ENCODE results near the gene IMMP2L.

- no peak for TF ChIP-seq TCF7L2 (IDR thresholded peaks at IDR 0.05; ENCODE audit: low read depth, low read length)
- TF ChIP-seq, protein P1, sequence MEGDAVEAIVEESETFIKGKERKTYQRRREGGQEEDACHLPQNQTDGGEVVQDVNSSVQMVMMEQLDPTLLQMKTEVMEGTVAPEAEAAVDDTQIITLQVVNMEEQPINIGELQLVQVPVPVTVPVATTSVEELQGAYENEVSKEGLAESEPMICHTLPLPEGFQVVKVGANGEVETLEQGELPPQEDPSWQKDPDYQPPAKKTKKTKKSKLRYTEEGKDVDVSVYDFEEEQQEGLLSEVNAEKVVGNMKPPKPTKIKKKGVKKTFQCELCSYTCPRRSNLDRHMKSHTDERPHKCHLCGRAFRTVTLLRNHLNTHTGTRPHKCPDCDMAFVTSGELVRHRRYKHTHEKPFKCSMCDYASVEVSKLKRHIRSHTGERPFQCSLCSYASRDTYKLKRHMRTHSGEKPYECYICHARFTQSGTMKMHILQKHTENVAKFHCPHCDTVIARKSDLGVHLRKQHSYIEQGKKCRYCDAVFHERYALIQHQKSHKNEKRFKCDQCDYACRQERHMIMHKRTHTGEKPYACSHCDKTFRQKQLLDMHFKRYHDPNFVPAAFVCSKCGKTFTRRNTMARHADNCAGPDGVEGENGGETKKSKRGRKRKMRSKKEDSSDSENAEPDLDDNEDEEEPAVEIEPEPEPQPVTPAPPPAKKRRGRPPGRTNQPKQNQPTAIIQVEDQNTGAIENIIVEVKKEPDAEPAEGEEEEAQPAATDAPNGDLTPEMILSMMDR (IDR thresholded peaks at IDR 0.05): no peak
- no peak for TF ChIP-seq POLR2AphosphoS5 (IDR thresholded peaks at IDR 0.05; ENCODE audit: low read depth, low read length)
- TF ChIP-seq, protein P2, sequence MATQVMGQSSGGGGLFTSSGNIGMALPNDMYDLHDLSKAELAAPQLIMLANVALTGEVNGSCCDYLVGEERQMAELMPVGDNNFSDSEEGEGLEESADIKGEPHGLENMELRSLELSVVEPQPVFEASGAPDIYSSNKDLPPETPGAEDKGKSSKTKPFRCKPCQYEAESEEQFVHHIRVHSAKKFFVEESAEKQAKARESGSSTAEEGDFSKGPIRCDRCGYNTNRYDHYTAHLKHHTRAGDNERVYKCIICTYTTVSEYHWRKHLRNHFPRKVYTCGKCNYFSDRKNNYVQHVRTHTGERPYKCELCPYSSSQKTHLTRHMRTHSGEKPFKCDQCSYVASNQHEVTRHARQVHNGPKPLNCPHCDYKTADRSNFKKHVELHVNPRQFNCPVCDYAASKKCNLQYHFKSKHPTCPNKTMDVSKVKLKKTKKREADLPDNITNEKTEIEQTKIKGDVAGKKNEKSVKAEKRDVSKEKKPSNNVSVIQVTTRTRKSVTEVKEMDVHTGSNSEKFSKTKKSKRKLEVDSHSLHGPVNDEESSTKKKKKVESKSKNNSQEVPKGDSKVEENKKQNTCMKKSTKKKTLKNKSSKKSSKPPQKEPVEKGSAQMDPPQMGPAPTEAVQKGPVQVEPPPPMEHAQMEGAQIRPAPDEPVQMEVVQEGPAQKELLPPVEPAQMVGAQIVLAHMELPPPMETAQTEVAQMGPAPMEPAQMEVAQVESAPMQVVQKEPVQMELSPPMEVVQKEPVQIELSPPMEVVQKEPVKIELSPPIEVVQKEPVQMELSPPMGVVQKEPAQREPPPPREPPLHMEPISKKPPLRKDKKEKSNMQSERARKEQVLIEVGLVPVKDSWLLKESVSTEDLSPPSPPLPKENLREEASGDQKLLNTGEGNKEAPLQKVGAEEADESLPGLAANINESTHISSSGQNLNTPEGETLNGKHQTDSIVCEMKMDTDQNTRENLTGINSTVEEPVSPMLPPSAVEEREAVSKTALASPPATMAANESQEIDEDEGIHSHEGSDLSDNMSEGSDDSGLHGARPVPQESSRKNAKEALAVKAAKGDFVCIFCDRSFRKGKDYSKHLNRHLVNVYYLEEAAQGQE (IDR thresholded peaks at IDR 0.05; ENCODE audit: insufficient read depth in 1 of 2, low read depth in 2 of 2, low read length in 1 of 2): no peak
- TF ChIP-seq SIN3A (IDR thresholded peaks at IDR 0.05; ENCODE audit: borderline replicate concordance, insufficient read depth, low read depth, low read length): no peak
Measured at GRCh38 chr7:111268941-111269340, 293.4 kb downstream of the IMMP2L start.
